Endothelial cell of umbilical vein (primary cell): ENCODE measurements around the gene PAPPA.

Experiments used
- EZH2 ChIP-seq: IDR thresholded peaks from 2 replicates; pipeline ENCODE4 v1.6.1; 2012; ENCODE audit warnings: borderline replicate concordance, low read depth, mild to moderate bottlenecking, moderate library complexity, low read length, inconsistent platforms; ENCODE audit not compliant: severe bottlenecking
- POLR2A ChIP-seq: IDR thresholded peaks from 2 replicates; pipeline ENCODE4 v1.6.1; 2012; ENCODE audit warnings: low read depth, mild to moderate bottlenecking, control low read depth, low read length
- TF ChIP-seq, protein P1 (sequence below): IDR thresholded peaks from 2 replicates; pipeline ENCODE4 v1.6.1; 2011; ENCODE audit not compliant: insufficient read depth, insufficient read length
- TF ChIP-seq, protein P2 (sequence below), 2 donors: IDR thresholded peaks; 1 replicate in 1 of 2; 2 replicates in 1 of 2; pipeline ENCODE4 v1.5.1; 2011; ENCODE audit warnings: low read length in 2 of 2, mild to moderate bottlenecking in 2 of 2, moderate library complexity in 2 of 2, control low read depth in 1 of 2, inconsistent platforms in 1 of 2, low read depth in 1 of 2; ENCODE audit not compliant: insufficient read depth in 1 of 2; ENCODE audit errors: extremely low read depth in 1 of 2

DNA sequence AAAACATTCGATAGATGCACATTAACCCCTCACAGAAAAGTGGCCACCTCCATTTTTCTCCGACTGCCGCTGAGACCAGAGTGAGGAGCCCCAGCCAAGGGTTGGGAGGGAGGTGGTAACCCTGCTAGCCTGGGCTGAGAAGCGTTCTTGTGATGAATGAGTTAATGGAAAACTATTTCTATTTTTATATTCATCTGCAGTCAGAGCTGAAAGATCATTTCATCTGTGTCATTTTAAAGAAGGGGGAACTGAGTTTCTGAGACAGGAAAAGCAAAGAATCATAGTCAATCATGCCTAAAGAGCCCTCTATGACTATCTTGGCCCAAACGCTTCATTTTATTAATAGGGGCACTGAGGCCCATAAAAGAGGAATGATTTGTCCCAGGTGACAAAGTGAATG is 229.5 kb downstream of the PAPPA start:
- TF ChIP-seq, protein P1, sequence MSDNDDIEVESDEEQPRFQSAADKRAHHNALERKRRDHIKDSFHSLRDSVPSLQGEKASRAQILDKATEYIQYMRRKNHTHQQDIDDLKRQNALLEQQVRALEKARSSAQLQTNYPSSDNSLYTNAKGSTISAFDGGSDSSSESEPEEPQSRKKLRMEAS: no peak
- TF ChIP-seq EZH2 (no peak), POLR2A (no peak)
- TF ChIP-seq, protein P2, sequence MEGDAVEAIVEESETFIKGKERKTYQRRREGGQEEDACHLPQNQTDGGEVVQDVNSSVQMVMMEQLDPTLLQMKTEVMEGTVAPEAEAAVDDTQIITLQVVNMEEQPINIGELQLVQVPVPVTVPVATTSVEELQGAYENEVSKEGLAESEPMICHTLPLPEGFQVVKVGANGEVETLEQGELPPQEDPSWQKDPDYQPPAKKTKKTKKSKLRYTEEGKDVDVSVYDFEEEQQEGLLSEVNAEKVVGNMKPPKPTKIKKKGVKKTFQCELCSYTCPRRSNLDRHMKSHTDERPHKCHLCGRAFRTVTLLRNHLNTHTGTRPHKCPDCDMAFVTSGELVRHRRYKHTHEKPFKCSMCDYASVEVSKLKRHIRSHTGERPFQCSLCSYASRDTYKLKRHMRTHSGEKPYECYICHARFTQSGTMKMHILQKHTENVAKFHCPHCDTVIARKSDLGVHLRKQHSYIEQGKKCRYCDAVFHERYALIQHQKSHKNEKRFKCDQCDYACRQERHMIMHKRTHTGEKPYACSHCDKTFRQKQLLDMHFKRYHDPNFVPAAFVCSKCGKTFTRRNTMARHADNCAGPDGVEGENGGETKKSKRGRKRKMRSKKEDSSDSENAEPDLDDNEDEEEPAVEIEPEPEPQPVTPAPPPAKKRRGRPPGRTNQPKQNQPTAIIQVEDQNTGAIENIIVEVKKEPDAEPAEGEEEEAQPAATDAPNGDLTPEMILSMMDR (IDR thresholded peaks at IDR 0.05; ENCODE audit: extremely low read depth in 1 of 2, insufficient read depth in 1 of 2, low read depth in 1 of 2, low read length in 2 of 2): no peak
